Embryonic facial prominence (tissue), 1 donor: ENCODE data around the gene THAP3.

Experiments
- DNase-seq: peaks from one replicate; pipeline ENCODE4 v3.0.0-alpha.2; 2016; ENCODE audit errors: extremely low spot score

THAP3 gene

GRCh38 chr1:6624710-6625583 lies at the start of gene THAP3:
Gene THAP3 (plus strand): TSS chr1:6624868. CDS start chr1:6625219, 351 bp downstream.
- no peak for DNase-seq

- DNase-seq, result no peak
Measured at GRCh38 chr1:6577831-6578525, 46.7 kb upstream of the THAP3 start.

- no peak for DNase-seq
Measured at GRCh38 chr1:6578624-6579373, 45.9 kb upstream of the THAP3 start.

- DNase-seq, result peak; percentile 95
Measured at GRCh38 chr1:6579374-6580118, 45.1 kb upstream of the THAP3 start, which contains the start of gene ZBTB48. Gene ZBTB48 (plus strand): TSS chr1:6579994. CDS start chr1:6580610, 616 bp downstream.

- DNase-seq, result no peak
Measured at GRCh38 chr1:6580119-6580592, 44.5 kb upstream of the THAP3 start.

GRCh38 chr1:6580593-6581409 lies 43.9 kb upstream of the THAP3 start:
- DNase-seq, result no peak

- DNase-seq, result no peak
Measured at GRCh38 chr1:6581561-6582305, 42.9 kb upstream of the THAP3 start.

GRCh38 chr1:6582370-6582769 lies 42.3 kb upstream of the THAP3 start:
- DNase-seq, result no peak

- DNase-seq, result no peak
Measured at GRCh38 chr1:6584126-6585080, 40.3 kb upstream of the THAP3 start.

GRCh38 chr1:6585081-6585722 lies 39.5 kb upstream of the THAP3 start:
- no peak for DNase-seq

- DNase-seq, result no peak
Measured at GRCh38 chr1:6585841-6586240, 38.8 kb upstream of the THAP3 start.

GRCh38 chr1:6586404-6586816 lies 38.3 kb upstream of the THAP3 start:
- no peak for DNase-seq

GRCh38 chr1:6587261-6588005 lies 37.2 kb upstream of the THAP3 start:
- no peak for DNase-seq

GRCh38 chr1:6588128-6588892 lies 36.4 kb upstream of the THAP3 start:
- DNase-seq, result no peak

- no peak for DNase-seq
Measured at GRCh38 chr1:6588893-6589520, 35.7 kb upstream of the THAP3 start.

GRCh38 chr1:6590046-6590445 lies 34.6 kb upstream of the THAP3 start:
- DNase-seq, result no peak
